Thyroid gland (tissue), 4 donors: ENCODE results near the gene MED19.

Source experiments
- CTCF ChIP-seq, 6 experiments: fragments of 200-600 bp in 3 of 6; fragments of 450-650 bp in 3 of 6; sonication (generic) in 3 of 6; IDR thresholded peaks; one replicate each; pipeline ENCODE4 v1.5.1; 2016 to 2019; ENCODE audit warnings: antibody characterized with exemption in 6 of 6, mild to moderate bottlenecking in 2 of 6, inconsistent platforms in 1 of 6, moderate library complexity in 1 of 6
- POLR2A ChIP-seq, 2 donors: fragments of 450-650 bp; IDR thresholded peaks; one replicate each; pipeline ENCODE4 v1.6.1; 2017; ENCODE audit warnings: antibody characterized with exemption in 2 of 2, mild to moderate bottlenecking in 2 of 2, moderate library complexity in 1 of 2

- TF ChIP-seq CTCF (IDR thresholded peaks at IDR 0.05) (no peak), POLR2A (IDR thresholded peaks at IDR 0.05) (no peak)
These were observed 12.2 kb downstream of the MED19 start for GRCh38 chr11:57699813-57700212.
